ENCODE data around the gene LAMA4.

The LAMA4 gene

DNA sequence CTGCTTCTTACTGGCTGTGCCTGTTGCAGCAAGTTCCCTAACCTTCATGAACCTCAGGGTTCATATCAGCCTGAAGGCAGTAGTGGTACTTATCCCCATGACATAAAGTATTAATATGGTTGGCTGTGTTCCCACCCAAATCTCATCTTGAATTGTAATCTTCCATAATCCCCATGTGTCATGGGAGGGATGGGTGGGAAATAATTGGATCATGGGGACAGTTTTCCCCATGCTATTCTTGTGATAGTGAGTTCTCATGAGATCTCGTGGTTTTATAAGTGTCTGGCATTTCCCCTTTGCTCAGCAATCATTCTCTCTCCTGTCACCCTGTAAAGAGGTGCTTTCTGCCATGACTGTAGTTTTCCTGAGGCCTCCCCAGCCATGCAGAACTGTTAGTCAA lies 105.1 kb downstream of the LAMA4 start:
- H3K27ac Mint-ChIP-seq: no peak overlapping the region
- no peak overlapping the region for H3K4me3 Mint-ChIP-seq
- DNase-seq (no peak), ATAC-seq (replicated peaks) (no peak)
- H3K9me3 Mint-ChIP-seq: no peaks in the 10 kb centered on the region
- no peaks in the 10 kb centered on the region for H3K36me3 Mint-ChIP-seq (ENCODE audit: insufficient read depth)
- H3K4me1 Mint-ChIP-seq (ENCODE audit: low read depth in 2 of 2): peaks cover 2 to 4% of the 10 kb centered on the region in 2 donors
- H3K27me3 Mint-ChIP-seq: peaks cover 35 to 39% of the 10 kb centered on the region in 2 donors

DNA sequence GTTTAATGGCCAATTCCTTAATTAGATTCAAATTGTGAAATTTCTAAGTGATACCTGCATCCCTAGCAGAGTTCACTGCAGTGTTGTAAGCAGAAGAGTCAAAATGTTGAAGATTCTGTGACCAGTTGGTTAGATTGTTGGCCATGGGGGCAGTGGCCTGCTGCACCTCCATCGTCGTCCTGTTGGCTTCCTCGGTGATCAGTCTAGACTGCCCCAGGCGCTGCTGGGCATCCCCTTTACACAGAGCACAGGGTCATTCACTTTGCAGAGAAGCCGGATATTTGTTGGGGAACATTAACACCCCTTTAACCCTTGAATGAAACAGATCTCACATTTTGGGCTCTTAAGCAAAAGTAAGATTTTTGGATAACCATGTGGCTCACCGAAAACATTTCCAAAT lies 106.3 kb downstream of the LAMA4 start:
- H3K27me3 Mint-ChIP-seq: peaks cover 31 to 33% of the 10 kb centered on the region in 2 donors
- H3K27ac Mint-ChIP-seq: no peak overlapping the region
- no peak overlapping the region for H3K4me3 Mint-ChIP-seq
- H3K9me3 Mint-ChIP-seq: no peaks in the 10 kb centered on the region
- no peak for DNase-seq
- no peak for ATAC-seq (replicated peaks)
- H3K36me3 Mint-ChIP-seq (ENCODE audit: insufficient read depth): no peaks in the 10 kb centered on the region
- peaks cover 4 to 8% of the 10 kb centered on the region in 2 donors for H3K4me1 Mint-ChIP-seq (ENCODE audit: low read depth in 2 of 2)

DNA sequence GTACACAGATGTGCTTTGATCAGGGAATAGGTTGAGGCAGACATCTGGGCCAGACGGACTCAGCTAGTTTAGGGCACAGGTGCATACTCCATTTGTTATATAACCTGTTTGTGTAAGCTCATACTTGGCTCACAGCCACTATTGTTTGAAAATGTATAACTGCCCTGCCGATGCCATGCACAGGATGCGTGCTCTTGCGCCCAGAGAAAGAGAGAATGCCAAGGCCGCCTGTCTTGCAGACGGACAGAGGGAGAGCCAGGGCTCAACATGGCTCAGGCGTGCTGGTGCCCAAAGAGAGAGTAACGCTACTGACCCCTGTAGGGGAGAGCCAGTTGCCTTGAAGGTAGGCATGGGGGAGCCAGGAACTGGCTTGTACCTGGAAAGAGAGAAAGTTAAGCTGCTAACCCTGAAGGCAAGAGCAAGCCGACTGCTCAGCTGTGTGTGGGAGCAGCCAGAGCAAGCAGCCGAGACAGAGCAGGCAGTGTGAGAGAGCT lies 109.2 kb downstream of the LAMA4 start:
- Mint-ChIP-seq H3K36me3 (ENCODE audit: insufficient read depth) (no peaks in the 10 kb centered on the region), H3K4me1 (ENCODE audit: low read depth in 2 of 2) (peaks cover 2 to 4% of the 10 kb centered on the region in 2 donors), H3K27ac (no peak overlapping the region), H3K27me3 (peaks cover 21 to 24% of the 10 kb centered on the region in 2 donors), H3K9me3 (no peaks in the 10 kb centered on the region), H3K4me3 (no peak overlapping the region)
- ATAC-seq (replicated peaks) (no peak), DNase-seq (no peak)

DNA sequence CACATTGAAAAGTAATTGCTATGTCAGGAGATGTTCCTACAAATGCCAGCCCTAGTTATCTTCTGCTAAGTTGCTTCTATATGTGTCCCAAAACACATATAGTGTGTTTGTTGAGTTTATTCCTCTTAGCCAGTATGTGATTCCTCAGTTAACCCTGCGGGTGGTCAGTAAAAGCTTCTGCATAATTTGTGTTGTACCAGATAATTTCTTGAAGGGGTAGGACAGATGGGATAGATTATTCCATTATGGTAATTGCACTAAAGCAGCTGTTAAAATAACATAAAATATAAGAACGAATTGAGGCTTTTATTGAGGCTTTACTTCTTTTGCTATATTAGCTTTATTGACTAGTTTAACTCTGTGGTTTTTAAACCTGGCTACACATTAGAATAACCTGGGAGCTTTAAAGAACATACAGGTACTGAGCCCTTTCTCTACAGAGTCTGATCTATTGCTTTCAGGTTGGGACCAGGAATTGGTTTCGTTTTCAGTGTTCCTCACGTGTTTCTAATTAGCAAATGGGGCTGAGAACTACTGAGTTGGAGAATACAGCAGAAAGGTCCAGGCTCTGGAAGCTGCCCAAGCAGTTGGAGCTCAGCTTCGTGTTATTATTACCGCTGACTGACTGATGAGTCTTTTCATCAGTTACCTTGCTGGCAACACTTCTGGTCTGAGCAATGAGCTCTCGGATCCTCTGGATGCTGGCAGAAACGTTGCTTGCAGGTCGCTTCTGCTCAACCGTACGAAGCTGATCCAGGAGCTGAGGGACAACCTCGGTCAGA lies 110.0 kb downstream of the LAMA4 start:
- Mint-ChIP-seq H3K4me1 (ENCODE audit: low read depth in 2 of 2) (peaks cover 2 to 4% of the 10 kb centered on the region in 2 donors), H3K4me3 (peak overlapping the region; percentile 3 to 37), H3K9me3 (no peaks in the 10 kb centered on the region), H3K36me3 (ENCODE audit: insufficient read depth) (no peaks in the 10 kb centered on the region), H3K27ac (no peak overlapping the region), H3K27me3 (peaks cover 19 to 27% of the 10 kb centered on the region in 2 donors)
- DNase-seq: no peak
- ATAC-seq (replicated peaks): peak; percentile 47

DNA sequence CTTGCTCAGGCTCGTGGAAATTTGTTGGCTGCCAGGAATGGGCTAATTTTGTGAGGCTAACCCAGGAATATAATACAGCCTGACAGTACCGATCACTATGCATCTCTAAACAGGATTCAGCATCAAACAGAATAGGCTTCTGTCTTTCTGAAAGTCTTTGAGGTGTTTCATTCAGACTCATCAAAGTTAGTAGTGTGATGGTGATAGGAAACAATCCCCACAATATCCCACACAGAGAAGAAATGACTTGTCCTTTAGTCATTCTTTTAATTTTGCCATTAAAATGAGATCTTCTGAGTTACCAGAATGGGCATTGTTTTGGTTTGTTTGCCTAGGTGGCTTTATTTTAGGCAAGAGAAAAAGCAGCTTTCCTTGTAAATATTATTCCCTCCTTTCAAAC lies 112.7 kb downstream of the LAMA4 start:
- H3K9me3 Mint-ChIP-seq: no peaks in the 10 kb centered on the region
- H3K36me3 Mint-ChIP-seq (ENCODE audit: insufficient read depth): no peaks in the 10 kb centered on the region
- DNase-seq (no peak), ATAC-seq (replicated peaks) (no peak)
- peaks cover 2 to 4% of the 10 kb centered on the region in 2 donors for H3K4me1 Mint-ChIP-seq (ENCODE audit: low read depth in 2 of 2)
- H3K27ac Mint-ChIP-seq: no peak overlapping the region
- peaks cover 19 to 27% of the 10 kb centered on the region in 2 donors for H3K27me3 Mint-ChIP-seq
- H3K4me3 Mint-ChIP-seq: no peak overlapping the region

DNA sequence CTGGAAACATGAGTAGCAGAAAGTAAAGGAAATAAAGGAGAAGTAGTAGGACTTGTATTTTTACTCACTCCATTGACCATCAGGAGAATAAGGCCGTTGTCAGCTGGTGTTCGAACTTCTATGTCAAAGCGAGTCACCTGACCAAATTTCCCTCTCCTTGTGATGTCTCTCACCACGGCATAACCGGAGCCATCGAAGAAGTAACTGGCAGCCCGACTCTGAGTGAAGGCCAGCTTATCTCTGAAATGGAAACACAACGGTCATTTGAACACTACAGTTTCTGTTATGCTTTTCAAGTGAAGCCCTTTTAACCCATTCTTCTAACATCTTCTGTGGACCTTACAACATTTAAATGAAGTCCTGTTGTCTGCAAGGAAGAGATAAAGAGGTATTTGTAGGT lies 115.3 kb downstream of the LAMA4 start:
- DNase-seq: no peak
- Mint-ChIP-seq H3K9me3 (no peaks in the 10 kb centered on the region), H3K36me3 (ENCODE audit: insufficient read depth) (no peaks in the 10 kb centered on the region), H3K4me3 (no peak overlapping the region), H3K4me1 (ENCODE audit: low read depth in 2 of 2) (peaks cover under 1 to 3% of the 10 kb centered on the region in 2 donors), H3K27me3 (peaks cover 18 to 19% of the 10 kb centered on the region in 2 donors), H3K27ac (no peak overlapping the region)
- ATAC-seq (replicated peaks): no peak

DNA sequence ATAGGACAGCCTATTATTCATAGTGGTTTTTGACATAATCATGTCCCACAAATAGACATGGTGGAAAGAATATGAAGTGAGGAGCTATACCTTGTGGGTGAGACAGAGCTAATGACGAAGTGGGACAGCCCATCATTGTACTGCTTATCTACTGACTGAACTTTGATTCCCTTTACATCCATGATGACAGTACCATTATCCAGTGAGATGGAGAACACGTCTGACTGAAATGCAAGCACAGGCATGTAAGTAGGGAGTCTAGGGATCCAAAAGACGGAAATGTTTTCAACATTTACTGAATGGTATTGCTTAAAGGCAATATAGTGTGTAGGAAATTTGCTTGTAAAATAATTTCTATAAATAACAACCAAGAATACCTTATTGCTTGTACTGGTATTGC lies 123.5 kb downstream of the LAMA4 start:
- H3K27ac Mint-ChIP-seq: no peak overlapping the region
- no peak overlapping the region for H3K4me3 Mint-ChIP-seq
- no peaks in the 10 kb centered on the region for H3K9me3 Mint-ChIP-seq
- no peaks in the 10 kb centered on the region for H3K4me1 Mint-ChIP-seq (ENCODE audit: low read depth in 2 of 2)
- H3K27me3 Mint-ChIP-seq: peaks cover 19 to 34% of the 10 kb centered on the region in 2 donors
- DNase-seq: no peak
- ATAC-seq (replicated peaks): no peak
- no peaks in the 10 kb centered on the region for H3K36me3 Mint-ChIP-seq (ENCODE audit: insufficient read depth)

DNA sequence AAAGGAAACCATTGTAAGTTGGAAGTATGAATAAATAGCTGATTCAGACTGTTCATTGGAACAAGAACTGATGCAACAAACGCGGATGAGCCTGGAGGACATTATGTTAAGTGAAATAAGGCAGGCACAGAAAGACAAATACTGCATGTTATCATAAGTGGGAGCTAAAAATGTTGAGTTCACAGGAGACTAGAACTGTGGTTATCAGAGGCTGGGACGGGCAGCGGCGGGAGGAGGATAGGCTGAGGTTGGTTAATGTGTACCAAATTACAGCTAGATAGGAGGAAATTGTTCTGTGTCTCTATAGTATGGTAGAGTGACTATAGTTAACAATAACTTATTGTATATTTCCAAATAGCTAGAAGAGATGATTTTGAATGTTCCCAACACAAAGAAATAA lies 126.2 kb downstream of the LAMA4 start:
- H3K9me3 Mint-ChIP-seq: no peaks in the 10 kb centered on the region
- H3K4me3 Mint-ChIP-seq: no peak overlapping the region
- H3K36me3 Mint-ChIP-seq (ENCODE audit: insufficient read depth): no peaks in the 10 kb centered on the region
- DNase-seq: no peak
- ATAC-seq (replicated peaks): no peak
- H3K4me1 Mint-ChIP-seq (ENCODE audit: low read depth in 2 of 2): no peaks in the 10 kb centered on the region
- peaks cover 25 to 34% of the 10 kb centered on the region in 2 donors for H3K27me3 Mint-ChIP-seq
- no peak overlapping the region for H3K27ac Mint-ChIP-seq

DNA sequence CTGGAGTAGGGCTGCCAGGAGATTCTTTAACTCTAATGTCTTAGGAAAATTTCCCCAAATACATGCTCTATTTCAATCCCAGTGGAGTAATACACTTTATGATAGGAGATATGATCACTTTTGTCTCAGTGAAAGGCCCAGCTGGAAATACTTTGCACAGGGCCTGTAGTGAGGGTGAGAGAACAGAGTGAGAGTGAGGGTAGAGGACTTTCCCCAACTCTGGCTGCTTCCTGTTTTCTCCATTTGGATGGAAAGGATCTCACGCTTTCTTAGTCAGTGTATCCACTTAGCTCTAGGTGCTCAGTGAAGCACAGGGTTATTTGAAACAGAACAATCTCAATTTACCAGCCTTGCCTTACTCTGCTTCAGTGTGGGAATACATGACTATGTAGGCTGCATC lies 130.4 kb downstream of the LAMA4 start:
- Mint-ChIP-seq H3K9me3 (no peaks in the 10 kb centered on the region), H3K4me1 (ENCODE audit: low read depth in 2 of 2) (no peaks in the 10 kb centered on the region), H3K36me3 (ENCODE audit: insufficient read depth) (no peaks in the 10 kb centered on the region), H3K27me3 (peaks cover 41 to 43% of the 10 kb centered on the region in 2 donors), H3K27ac (no peak overlapping the region), H3K4me3 (no peak overlapping the region)
- DNase-seq: no peak
- no peak for ATAC-seq (replicated peaks)

DNA sequence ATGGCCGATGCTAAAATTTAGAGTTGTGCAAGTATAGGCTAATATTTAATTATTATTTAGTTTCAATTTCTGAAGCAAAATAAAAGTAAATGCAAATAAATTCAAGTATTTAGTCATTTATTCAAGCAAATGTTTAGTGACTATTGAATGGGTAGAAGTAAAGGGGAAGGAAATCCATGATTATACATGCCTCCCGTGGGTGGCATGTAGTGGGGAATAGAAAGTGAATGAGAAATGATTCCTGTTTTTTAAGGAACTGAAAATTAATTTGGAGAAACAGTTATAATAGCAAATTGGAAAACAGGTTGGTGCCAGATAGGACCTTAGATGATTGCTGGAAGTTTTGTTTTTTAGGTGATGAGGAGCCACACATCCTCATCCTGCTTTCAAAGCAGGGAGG lies 131.6 kb downstream of the LAMA4 start:
- H3K4me1 Mint-ChIP-seq (ENCODE audit: low read depth in 2 of 2): no peaks in the 10 kb centered on the region
- no peaks in the 10 kb centered on the region for H3K36me3 Mint-ChIP-seq (ENCODE audit: insufficient read depth)
- no peaks in the 10 kb centered on the region for H3K9me3 Mint-ChIP-seq
- ATAC-seq (replicated peaks): no peak
- no peak overlapping the region for H3K4me3 Mint-ChIP-seq
- H3K27me3 Mint-ChIP-seq: peaks cover 33 to 36% of the 10 kb centered on the region in 2 donors
- DNase-seq: no peak
- H3K27ac Mint-ChIP-seq: no peak overlapping the region

DNA sequence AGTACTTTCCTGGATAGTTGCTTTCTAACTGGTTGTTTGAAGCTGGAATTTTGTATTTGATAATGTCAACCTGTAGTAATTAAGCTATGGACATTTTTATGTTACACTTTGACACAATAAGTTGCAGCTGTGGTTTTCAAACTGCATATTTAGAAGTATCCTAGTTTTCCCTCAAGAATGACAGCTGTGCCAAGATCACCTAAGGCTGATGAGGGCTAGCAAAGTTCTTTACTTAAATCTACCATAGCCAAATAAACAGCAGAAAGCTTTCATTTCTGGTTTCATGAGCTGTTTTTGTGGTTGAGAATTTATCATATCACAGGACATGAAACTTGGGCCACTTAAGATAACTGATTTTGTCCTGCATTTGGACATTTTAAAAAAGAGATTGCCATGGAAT lies 136.3 kb downstream of the LAMA4 start:
- DNase-seq (no peak), ATAC-seq (replicated peaks) (no peak)
- Mint-ChIP-seq H3K4me1 (ENCODE audit: low read depth in 2 of 2) (no peaks in the 10 kb centered on the region), H3K36me3 (ENCODE audit: insufficient read depth) (no peaks in the 10 kb centered on the region), H3K4me3 (no peak overlapping the region), H3K9me3 (no peaks in the 10 kb centered on the region), H3K27ac (no peak overlapping the region), H3K27me3 (peaks cover 38 to 39% of the 10 kb centered on the region in 2 donors)

DNA sequence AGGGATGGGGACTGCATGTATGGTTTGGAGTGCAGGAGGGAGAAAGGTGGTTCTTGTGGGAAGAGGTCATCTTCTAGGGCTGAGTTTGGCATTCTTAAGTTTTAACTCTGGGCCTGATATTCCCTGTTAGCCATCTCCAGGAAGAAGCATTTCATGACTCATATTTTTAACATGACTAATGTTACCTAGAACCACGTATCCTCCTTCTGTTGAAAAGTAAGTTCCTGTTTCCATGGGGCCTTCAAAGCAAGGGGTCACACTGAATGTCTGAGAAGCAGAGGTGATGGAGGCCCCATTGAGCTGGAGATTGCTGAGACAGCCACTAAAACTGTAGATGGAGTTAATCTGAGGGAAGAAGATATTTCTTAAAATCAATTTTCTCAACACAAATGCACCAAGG lies 136.8 kb downstream of the LAMA4 start:
- no peak for ATAC-seq (replicated peaks)
- no peak overlapping the region for H3K4me3 Mint-ChIP-seq
- DNase-seq: no peak
- no peaks in the 10 kb centered on the region for H3K4me1 Mint-ChIP-seq (ENCODE audit: low read depth in 2 of 2)
- no peaks in the 10 kb centered on the region for H3K9me3 Mint-ChIP-seq
- H3K27me3 Mint-ChIP-seq: peaks cover 36 to 38% of the 10 kb centered on the region in 2 donors
- H3K27ac Mint-ChIP-seq: no peak overlapping the region
- H3K36me3 Mint-ChIP-seq (ENCODE audit: insufficient read depth): no peaks in the 10 kb centered on the region

DNA sequence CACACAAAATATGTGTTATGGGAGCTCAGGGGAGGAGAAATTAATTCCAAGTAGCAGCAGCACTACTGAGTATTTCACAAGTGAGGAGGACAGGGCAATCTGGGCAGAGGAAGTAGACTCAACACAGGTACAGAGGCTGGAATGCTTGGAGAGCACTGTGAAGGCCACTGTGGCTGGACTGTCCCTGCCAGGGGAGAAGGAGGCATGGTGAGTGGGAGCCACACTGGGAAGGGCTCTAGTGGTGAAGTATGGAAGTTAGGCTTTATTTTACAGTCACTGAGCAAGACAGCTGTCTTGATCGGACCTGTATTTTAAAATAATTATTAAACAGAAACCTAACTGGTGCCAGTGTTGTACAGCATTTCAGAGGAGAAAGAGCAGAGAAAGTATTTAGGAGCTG lies 138.1 kb downstream of the LAMA4 start:
- ATAC-seq (replicated peaks): no peak
- DNase-seq: no peak
- Mint-ChIP-seq H3K9me3 (no peaks in the 10 kb centered on the region), H3K4me3 (no peak overlapping the region), H3K27ac (no peak overlapping the region), H3K27me3 (peaks cover 30 to 32% of the 10 kb centered on the region in 2 donors), H3K36me3 (ENCODE audit: insufficient read depth) (no peaks in the 10 kb centered on the region), H3K4me1 (ENCODE audit: low read depth in 2 of 2) (no peaks in the 10 kb centered on the region)

DNA sequence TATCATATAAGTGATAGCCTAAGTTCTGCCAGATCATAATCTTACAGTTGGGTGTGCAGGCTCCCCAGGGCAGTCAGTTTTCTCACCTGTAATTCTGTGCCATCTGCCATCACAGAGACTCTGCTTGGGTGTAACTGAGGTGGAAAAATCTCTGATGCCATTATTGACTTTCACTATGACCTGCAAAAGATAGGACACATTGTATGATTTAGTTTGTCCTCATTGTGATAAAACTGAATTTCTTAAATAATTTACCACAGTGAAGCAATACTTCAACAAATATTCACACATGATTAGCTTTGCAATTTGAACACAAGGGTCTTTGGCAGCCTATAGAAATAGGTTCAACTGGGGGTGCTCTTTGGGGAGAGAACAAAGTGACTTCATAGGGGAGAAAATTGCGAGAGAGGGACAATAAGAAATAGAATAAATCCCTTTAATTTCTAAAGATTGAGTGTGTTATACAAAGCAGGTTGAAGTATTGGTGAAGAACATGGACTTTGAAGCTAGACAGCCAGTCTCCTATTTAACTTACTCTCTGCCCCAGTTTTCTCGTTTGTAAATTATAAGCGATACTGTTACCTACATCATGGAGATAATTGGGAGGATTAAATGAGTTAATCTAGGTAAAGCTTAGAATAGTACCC lies 139.7 kb downstream of the LAMA4 start:
- no peak for DNase-seq

More for the DNA sequence above, 139.7 kb downstream of the LAMA4 start:
- no peak for ATAC-seq (replicated peaks)
- Mint-ChIP-seq H3K27ac (no peak overlapping the region), H3K27me3 (peaks cover 30 to 32% of the 10 kb centered on the region in 2 donors), H3K9me3 (no peaks in the 10 kb centered on the region), H3K4me1 (ENCODE audit: low read depth in 2 of 2) (no peaks in the 10 kb centered on the region), H3K4me3 (no peak overlapping the region), H3K36me3 (ENCODE audit: insufficient read depth) (no peaks in the 10 kb centered on the region)
